OCI-LY7 (cell line): Measurements from ENCODE around the gene PLAC1.

ENCODE experiments used
- EZH2phosphoT487 ChIP-seq: fragments of 200-600 bp; sonication (generic); IDR thresholded peaks from 2 replicates; pipeline ENCODE4 v1.6.1; 2018; ENCODE audit warnings: low read depth, borderline replicate concordance, mild to moderate bottlenecking, mixed run types, antibody characterized with exemption, low read length, moderate library complexity, mixed read lengths
- TF ChIP-seq, protein P1 (sequence below): fragments of 200-600 bp; sonication (generic); conservative IDR thresholded peaks from 2 replicates; pipeline ENCODE4 v1.5.1; 2014; ENCODE audit warnings: mild to moderate bottlenecking, antibody characterized with exemption, low read length, moderate library complexity, mixed read lengths

DNA sequence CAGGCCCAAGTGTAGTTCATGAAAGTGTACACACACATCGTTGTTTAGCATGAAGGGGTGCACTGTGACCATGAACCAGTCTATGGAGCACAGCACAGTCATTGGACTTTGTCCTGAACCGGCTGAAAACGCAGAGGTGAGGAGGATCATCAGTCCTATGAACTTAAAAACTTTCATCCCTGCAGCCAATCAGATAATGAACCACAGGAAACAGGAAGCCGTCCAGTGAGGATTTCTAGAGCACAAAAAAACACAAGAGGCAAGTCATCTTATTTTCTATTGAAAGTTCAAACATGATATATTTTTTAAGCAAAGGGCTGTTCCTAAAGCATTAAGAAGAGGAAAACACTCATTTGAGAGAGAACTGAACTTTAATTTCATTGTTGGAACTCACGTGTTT lies 91.8 kb downstream of the PLAC1 start:
- TF ChIP-seq, protein P1, sequence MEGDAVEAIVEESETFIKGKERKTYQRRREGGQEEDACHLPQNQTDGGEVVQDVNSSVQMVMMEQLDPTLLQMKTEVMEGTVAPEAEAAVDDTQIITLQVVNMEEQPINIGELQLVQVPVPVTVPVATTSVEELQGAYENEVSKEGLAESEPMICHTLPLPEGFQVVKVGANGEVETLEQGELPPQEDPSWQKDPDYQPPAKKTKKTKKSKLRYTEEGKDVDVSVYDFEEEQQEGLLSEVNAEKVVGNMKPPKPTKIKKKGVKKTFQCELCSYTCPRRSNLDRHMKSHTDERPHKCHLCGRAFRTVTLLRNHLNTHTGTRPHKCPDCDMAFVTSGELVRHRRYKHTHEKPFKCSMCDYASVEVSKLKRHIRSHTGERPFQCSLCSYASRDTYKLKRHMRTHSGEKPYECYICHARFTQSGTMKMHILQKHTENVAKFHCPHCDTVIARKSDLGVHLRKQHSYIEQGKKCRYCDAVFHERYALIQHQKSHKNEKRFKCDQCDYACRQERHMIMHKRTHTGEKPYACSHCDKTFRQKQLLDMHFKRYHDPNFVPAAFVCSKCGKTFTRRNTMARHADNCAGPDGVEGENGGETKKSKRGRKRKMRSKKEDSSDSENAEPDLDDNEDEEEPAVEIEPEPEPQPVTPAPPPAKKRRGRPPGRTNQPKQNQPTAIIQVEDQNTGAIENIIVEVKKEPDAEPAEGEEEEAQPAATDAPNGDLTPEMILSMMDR: no peak
- no peak for TF ChIP-seq EZH2phosphoT487
